Spleen (tissue), 11 donors: ENCODE results near the gene PRRG1. TPM values are rescaled to one million over a fixed set of nuclear protein-coding genes. Genes with fewer than 3 reads are reported as not detected.

Experiments used
- DNase-seq: peaks from one replicate; pipeline ENCODE4 v3.0.0-alpha.2; 2020
- H3K27ac ChIP-seq, 8 donors: fragments of 200-600 bp; sonication (generic) in 7 of 8; 1 replicate in 4 of 8; 2 replicates in 4 of 8; pipeline versions ENCODE4 v1.5.0 to v1.8.0; 2016 to 2021; ENCODE audit warnings: inconsistent platforms in 4 of 8, mild to moderate bottlenecking in 4 of 8, moderate library complexity in 1 of 8
- H3K27me3 ChIP-seq, 7 donors: fragments of 200-600 bp; sonication (generic) in 6 of 7; replicated peaks in 1 of 7; 1 replicate in 4 of 7; 2 replicates in 3 of 7; pipeline versions ENCODE4 v1.5.0 to v1.8.0; 2016 to 2021; ENCODE audit warnings: inconsistent platforms in 3 of 7, mild to moderate bottlenecking in 1 of 7
- H3K36me3 ChIP-seq, 6 donors: fragments of 200-600 bp; sonication (generic) in 5 of 6; 1 replicate in 4 of 6; 2 replicates in 2 of 6; pipeline versions ENCODE4 v1.5.0 to v1.8.0; 2016 to 2021; ENCODE audit warnings: inconsistent platforms in 2 of 6
- H3K4me1 ChIP-seq, 6 donors: fragments of 200-600 bp; sonication (generic) in 5 of 6; 1 replicate in 3 of 6; 2 replicates in 3 of 6; pipeline versions ENCODE4 v1.5.0 to v1.8.0; 2016 to 2021; ENCODE audit warnings: inconsistent platforms in 3 of 6
- H3K4me3 ChIP-seq, 8 donors: fragments of 200-600 bp; sonication (generic) in 7 of 8; 1 replicate in 4 of 8; 2 replicates in 4 of 8; pipeline versions ENCODE4 v1.5.0 to v1.8.0; 2016 to 2021; ENCODE audit warnings: inconsistent platforms in 4 of 8, mild to moderate bottlenecking in 4 of 8, moderate library complexity in 2 of 8
- H3K9me3 ChIP-seq, 8 donors: fragments of 200-600 bp; sonication (generic) in 7 of 8; 1 replicate in 4 of 8; 2 replicates in 4 of 8; pipeline versions ENCODE4 v1.5.0 to v1.8.0; 2016 to 2021; ENCODE audit warnings: inconsistent platforms in 4 of 8
- CTCF ChIP-seq, 11 experiments: fragments of 200-600 bp in 7 of 11; fragments of 450-650 bp in 4 of 11; sonication (generic) in 4 of 11; IDR thresholded peaks in 8 of 11; conservative IDR thresholded peaks in 3 of 11; 1 replicate in 7 of 11; 2 replicates in 4 of 11; pipeline versions ENCODE4 v1.4.0 to v1.8.0; 2016 to 2021; ENCODE audit warnings: antibody characterized with exemption in 11 of 11, inconsistent platforms in 4 of 11, mild to moderate bottlenecking in 1 of 11
- POLR2A ChIP-seq, 3 donors: fragments of 450-650 bp; IDR thresholded peaks; one replicate each; pipeline ENCODE4 v1.5.1; 2017; ENCODE audit warnings: antibody characterized with exemption in 3 of 3, mild to moderate bottlenecking in 1 of 3
- POLR2AphosphoS5 ChIP-seq, 3 donors: sonication (generic); formaldehyde crosslinking; IDR thresholded peaks; one replicate each; pipeline ENCODE4 v1.5.1; 2017; ENCODE audit warnings: antibody characterized with exemption in 3 of 3
- WGBS, 5 donors: extraction: QIAGEN DNeasy Blood & Tissue Kit in 3 of 5; methylation state at CpG; one replicate each; pipeline versions ENCODE4 v1.1.5 to v1.1.7; 2013 to 2018; 5-methylcytosine and 5-hydroxymethylcytosine counted together
- intact Hi-C: fragments of 100-400 bp; cut with DNase I; formaldehyde crosslinking; loops from one replicate; pipeline ENCODE4 v1.15.0; 2023; ENCODE audit warnings: low total_unique reads
- polyA plus RNA-seq, 3 donors: library from polyadenylated mRNA; stranded (reverse); fragments of 200-250 nt; gene quantifications; one replicate each; pipeline ENCODE4 v1.2.1, GENCODE V29; 2013
- total RNA-seq, 7 donors: library from RNA; depleted of rRNA in 3 of 7; stranded (reverse); fragments of >200 nt in 3 of 7; fragmentation: NEBNext Ultra II Directional in 4 of 7; extraction: Animal tissue kit (Norgen Biotek cat#: 25700) in 4 of 7; gene quantifications; one replicate each; pipeline versions ENCODE4 v1.1.0 to v1.2.1, GENCODE V29; 2016 to 2021
- donor health status: healthy with polysubstance abuse.
- donor health status: DM: no; HTN: no; CAD: no; lungs with moderate emphysema.
- donor health status: DM: no; HTN: no; CAD: no.
- donor health status: Bipolar disorder and iron deficiency.
- donor health status: healthy.
- donor health status: DM: no; HTN: no; CAD: no.
- donor health status: DM: yes; HTN: yes; CAD: no.

PRRG1 gene
- total and polyA plus RNA-seq, 10 donors = 0.41 to 12.0 (median 5.6) TPM

DNA sequence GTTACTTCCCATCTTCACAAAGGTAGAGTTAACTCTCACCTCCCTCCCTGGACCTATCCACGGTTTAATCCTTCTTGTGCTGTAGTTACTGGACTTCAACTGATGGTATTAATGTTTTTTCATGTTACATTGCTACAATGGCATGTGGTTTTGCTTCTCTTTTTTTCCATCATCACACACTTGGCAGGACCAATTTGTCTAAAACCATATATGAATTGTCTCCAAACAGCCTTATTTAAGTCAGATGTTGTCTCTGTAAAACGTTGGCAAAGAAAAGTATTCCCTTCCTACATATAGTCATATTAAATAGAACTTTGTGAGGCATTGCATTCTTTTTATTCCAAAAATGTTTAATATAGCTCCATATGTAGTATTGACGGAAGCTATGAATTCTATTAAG is 15.5 kb downstream of the PRRG1 start:
- Histone ChIP-seq H3K9me3 (peaks cover 0 to 9% (median 0%) of the 10 kb centered on the region in 8 donors), H3K36me3 (no peaks in the 10 kb centered on the region), H3K27ac (no peak overlapping the region), H3K4me1 (no peaks in the 10 kb centered on the region), H3K4me3 (no peak overlapping the region), H3K27me3 (no peaks in the 10 kb centered on the region)
- 59 to 83% (median 78%) methylated on average over 3 of the region's 3 CpGs for WGBS, 5 donors
- intact Hi-C loops = no loop called here
- TF ChIP-seq POLR2A (IDR thresholded peaks at IDR 0.05) (no peak), CTCF (IDR thresholded peaks at IDR 0.05 in 8 of 11, conservative IDR thresholded peaks at IDR 0.05 in 3 of 11) (no peak), POLR2AphosphoS5 (IDR thresholded peaks at IDR 0.05) (no peak)
- no peak for DNase-seq

DNA sequence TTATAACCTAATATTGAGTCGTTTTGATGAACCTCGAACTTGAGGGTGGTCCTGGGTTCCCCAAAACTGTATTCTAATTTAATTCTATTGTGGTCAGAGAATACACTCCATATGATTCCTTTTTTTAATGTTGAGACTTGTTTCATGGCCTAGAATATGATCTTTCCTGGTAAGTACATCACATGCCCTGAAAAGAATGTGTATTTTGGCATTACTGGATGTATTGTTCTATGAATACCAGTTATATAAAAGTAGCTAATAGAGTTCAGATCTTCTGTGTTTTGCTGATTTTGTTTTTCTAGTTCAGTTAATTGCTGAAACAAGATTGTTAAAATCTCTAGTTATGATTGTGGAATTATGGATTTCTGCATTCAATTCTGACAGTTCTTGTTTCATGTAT is 18.8 kb downstream of the PRRG1 start:
- WGBS, 5 donors = 63 to 97% (median 80%) methylated on average over 2 of the region's 2 CpGs
- H3K4me1 ChIP-seq = no peaks in the 10 kb centered on the region
- H3K9me3 ChIP-seq = peaks cover 0 to 4% (median 0%) of the 10 kb centered on the region in 8 donors
- H3K27me3 ChIP-seq = no peaks in the 10 kb centered on the region
- intact Hi-C loops = no loop called here
- no peak for DNase-seq
- TF ChIP-seq POLR2A (IDR thresholded peaks at IDR 0.05) (no peak), CTCF (IDR thresholded peaks at IDR 0.05 in 8 of 11, conservative IDR thresholded peaks at IDR 0.05 in 3 of 11) (no peak), POLR2AphosphoS5 (IDR thresholded peaks at IDR 0.05) (no peak)
- no peak overlapping the region for H3K4me3 ChIP-seq
- H3K36me3 ChIP-seq = no peaks in the 10 kb centered on the region
- no peak overlapping the region for H3K27ac ChIP-seq

DNA sequence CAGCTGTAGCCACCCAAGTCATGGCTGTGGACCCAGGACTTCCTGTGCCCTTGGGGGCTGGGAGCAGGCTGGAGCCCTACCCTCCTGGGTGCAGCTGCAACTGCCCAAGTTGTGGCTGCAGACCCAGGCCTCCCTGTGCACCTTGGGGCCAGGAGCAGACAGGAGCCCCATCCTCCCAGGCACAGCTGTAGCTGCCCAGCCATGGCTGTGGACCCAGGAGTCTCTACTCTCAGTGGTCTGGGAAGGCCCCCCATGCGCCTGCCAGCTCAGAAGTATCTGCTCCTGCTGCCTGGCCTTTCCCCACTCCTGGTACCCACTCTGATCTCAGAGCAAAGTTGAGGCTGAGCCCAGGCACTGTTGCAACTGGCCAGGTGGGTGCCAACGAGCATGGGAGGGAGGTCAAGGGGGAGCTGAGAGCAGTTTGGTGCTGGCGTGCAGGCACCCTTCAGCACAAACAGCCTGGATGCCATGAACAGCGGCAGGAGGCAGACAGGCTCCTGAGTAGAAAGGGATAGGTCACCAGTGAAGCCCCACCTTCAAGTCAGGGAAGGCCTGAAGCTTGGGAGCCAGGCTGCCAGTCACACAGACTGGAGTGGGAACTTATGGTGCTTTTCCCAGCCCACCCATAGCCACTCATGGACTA is 21.5 kb downstream of the PRRG1 start:
- Histone ChIP-seq H3K9me3 (peaks cover 0 to 4% (median 0%) of the 10 kb centered on the region in 8 donors), H3K4me1 (no peaks in the 10 kb centered on the region), H3K4me3 (no peak overlapping the region), H3K27ac (no peak overlapping the region), H3K36me3 (no peaks in the 10 kb centered on the region), H3K27me3 (no peaks in the 10 kb centered on the region)
- intact Hi-C loops = no loop called here
- WGBS, 5 donors = 73 to 86% (median 84%) methylated on average over 4 of the region's 4 CpGs; no CpG with 5 or more reads in 1 of the 5 donors
- DNase-seq = peak; percentile 42
- no peak for TF ChIP-seq POLR2A (IDR thresholded peaks at IDR 0.05)
- TF ChIP-seq POLR2AphosphoS5 (IDR thresholded peaks at IDR 0.05) = no peak
- TF ChIP-seq CTCF (IDR thresholded peaks at IDR 0.05 in 8 of 11, conservative IDR thresholded peaks at IDR 0.05 in 3 of 11) = no peak

GRCh38 chrX:37371578-37371991 is 22.4 kb downstream of the PRRG1 start:
- Histone ChIP-seq H3K36me3 (no peaks in the 10 kb centered on the region), H3K27me3 (no peaks in the 10 kb centered on the region), H3K4me1 (no peaks in the 10 kb centered on the region), H3K4me3 (no peak overlapping the region), H3K9me3 (peaks cover 0 to 4% (median 0%) of the 10 kb centered on the region in 8 donors), H3K27ac (no peak overlapping the region)
- DNase-seq = peak; percentile 66
- 81 to 100% (median 91%) methylated on average over 2 to 8 of the region's 8 CpGs for WGBS, 5 donors
- TF ChIP-seq POLR2AphosphoS5 (IDR thresholded peaks at IDR 0.05) (no peak), POLR2A (IDR thresholded peaks at IDR 0.05) (no peak), CTCF (IDR thresholded peaks at IDR 0.05 in 8 of 11, conservative IDR thresholded peaks at IDR 0.05 in 3 of 11) (no peak)
- intact Hi-C loops = no loop called here
